GM23338 (cell line): Measurements from ENCODE around the gene C1QL1. TPM values are rescaled to one million over a fixed set of nuclear protein-coding genes. Genes with fewer than 3 reads are reported as not detected.

ENCODE experiments used
- ATAC-seq: fragments of 200-7000 bp; cut with Tn5 transposase; 3 replicates; pipeline ENCODE4 v1.9.1; 2020
- DNase-seq: peaks from one replicate; pipeline ENCODE4 v3.0.0-alpha.2; 2015; ENCODE audit warnings: low spot score
- H2AFZ ChIP-seq: fragments of 200-600 bp; sonication (generic); 2 replicates; pipeline ENCODE4 v1.8.0; 2016; ENCODE audit warnings: antibody characterized with exemption, mild to moderate bottlenecking, moderate library complexity
- H3F3A ChIP-seq: fragments of 200-600 bp; sonication (generic); replicated peaks from 2 replicates; pipeline ENCODE4 v1.8.0; 2017; ENCODE audit warnings: antibody characterized with exemption, mixed run types, low read depth
- H3K27ac ChIP-seq: fragments of 200-600 bp; sonication (generic); 2 replicates; pipeline ENCODE4 v1.6.1; 2016; ENCODE audit warnings: low read depth
- H3K27me3 ChIP-seq: fragments of 200-600 bp; sonication (generic); 2 replicates; pipeline ENCODE4 v1.8.0; 2016; ENCODE audit warnings: mild to moderate bottlenecking, mixed run types, moderate library complexity; ENCODE audit not compliant: insufficient read depth
- H3K36me3 ChIP-seq: fragments of 200-600 bp; sonication (generic); 2 replicates; pipeline ENCODE4 v1.8.0; 2016; ENCODE audit warnings: mild to moderate bottlenecking; ENCODE audit not compliant: insufficient read depth
- H3K4me1 ChIP-seq: fragments of 200-600 bp; sonication (generic); 2 replicates; pipeline ENCODE4 v1.8.0; 2016; ENCODE audit warnings: mild to moderate bottlenecking, moderate library complexity; ENCODE audit not compliant: insufficient read depth
- H3K4me2 ChIP-seq: fragments of 200-600 bp; sonication (generic); 2 replicates; pipeline ENCODE4 v1.7.1; 2017; ENCODE audit warnings: mixed run types
- H3K4me3 ChIP-seq: fragments of 200-600 bp; sonication (generic); 2 replicates; pipeline ENCODE4 v1.6.1; 2016; ENCODE audit warnings: mixed run types
- H3K79me2 ChIP-seq: fragments of 200-600 bp; sonication (generic); replicated peaks from 2 replicates; pipeline ENCODE4 v1.8.0; 2017; ENCODE audit warnings: mild to moderate bottlenecking; ENCODE audit not compliant: insufficient read depth
- H3K9me2 ChIP-seq: fragments of 200-600 bp; sonication (generic); 2 replicates; pipeline ENCODE4 v1.8.0; 2017; ENCODE audit not compliant: insufficient read depth
- H4K20me1 ChIP-seq: fragments of 200-600 bp; sonication (generic); replicated peaks from 2 replicates; pipeline ENCODE4 v1.8.0; 2017; ENCODE audit warnings: mild to moderate bottlenecking; ENCODE audit not compliant: insufficient read depth
- H3K27ac Mint-ChIP-seq: 2 replicates; pipeline ENCODE4 v1.8.0; 2020; ENCODE audit warnings: inconsistent platforms, mild to moderate bottlenecking, moderate library complexity, mixed read lengths
- H3K27me3 Mint-ChIP-seq: 3 replicates; pipeline ENCODE4 v1.8.0; 2022; ENCODE audit warnings: low read depth, mild to moderate bottlenecking, moderate library complexity, mixed read lengths, inconsistent platforms; ENCODE audit not compliant: insufficient read depth, poor library complexity
- H3K36me3 Mint-ChIP-seq: 3 replicates; pipeline ENCODE4 v1.8.0; 2021; ENCODE audit warnings: low read depth, mild to moderate bottlenecking, inconsistent platforms, moderate library complexity, mixed read lengths
- H3K4me1 Mint-ChIP-seq: 3 replicates; pipeline ENCODE4 v1.8.0; 2020; ENCODE audit warnings: mild to moderate bottlenecking, inconsistent platforms, mixed read lengths
- H3K4me3 Mint-ChIP-seq: 3 replicates; pipeline ENCODE4 v1.8.0; 2021; ENCODE audit warnings: moderate library complexity, mild to moderate bottlenecking, inconsistent platforms, mixed read lengths
- H3K9me3 Mint-ChIP-seq: 3 replicates; pipeline ENCODE4 v1.8.0; 2020; ENCODE audit warnings: moderate library complexity, mild to moderate bottlenecking, inconsistent platforms, mixed read lengths
- CTCF ChIP-seq, 2 experiments: fragments of 200-600 bp in 1 of 2; sonication (generic) in 1 of 2; conservative IDR thresholded peaks; 2 replicates each; pipeline versions ENCODE4 v1.5.1 to v1.6.1; 2016 to 2017; ENCODE audit warnings: antibody characterized with exemption in 2 of 2, low read depth in 2 of 2, mild to moderate bottlenecking in 2 of 2, moderate library complexity in 1 of 2
- ETS1 ChIP-seq: IDR thresholded peaks from 2 replicates; pipeline ENCODE4 v1.6.1; 2016; ENCODE audit warnings: antibody characterized with exemption
- EZH2 ChIP-seq: fragments of 200-600 bp; sonication (generic); IDR thresholded peaks from one replicate; pipeline ENCODE4 v1.8.0; 2017; ENCODE audit warnings: antibody characterized with exemption, mild to moderate bottlenecking, low read depth; ENCODE audit not compliant: unreplicated experiment
- EZH2phosphoT487 ChIP-seq: fragments of 200-600 bp; sonication (generic); IDR thresholded peaks from one replicate; pipeline ENCODE4 v1.8.1; 2018; ENCODE audit warnings: antibody characterized with exemption; ENCODE audit not compliant: unreplicated experiment
- JUNB ChIP-seq: IDR thresholded peaks from one replicate; pipeline ENCODE4 v1.6.1; 2016; ENCODE audit warnings: antibody characterized with exemption; ENCODE audit not compliant: unreplicated experiment
- POLR2AphosphoS5 ChIP-seq: IDR thresholded peaks from 2 replicates; pipeline ENCODE4 v1.6.1; 2016; ENCODE audit warnings: antibody characterized with exemption, low read depth
- REST ChIP-seq: IDR thresholded peaks from one replicate; pipeline ENCODE4 v1.6.1; 2018; ENCODE audit warnings: antibody characterized with exemption; ENCODE audit not compliant: unreplicated experiment
- STAT1 ChIP-seq: IDR thresholded peaks from one replicate; pipeline ENCODE4 v1.6.1; 2016; ENCODE audit warnings: antibody characterized with exemption; ENCODE audit not compliant: unreplicated experiment
- ZNF114 ChIP-seq: fragments of 250-450 bp; sonication (Bioruptor Pico); IDR thresholded peaks from 2 replicates; pipeline ENCODE4 v1.5.0; 2020; ENCODE audit warnings: mild to moderate bottlenecking, moderate library complexity
- ZNF331 ChIP-seq: fragments of 250-450 bp; sonication (Bioruptor Pico); IDR thresholded peaks from 2 replicates; pipeline ENCODE4 v1.5.0; 2020; ENCODE audit warnings: low read depth, mild to moderate bottlenecking, moderate library complexity
- polyA plus RNA-seq: library from polyadenylated mRNA; unstranded; fragments of >200 nt; fragmentation: Nextera tagmentation; extraction: Ambion mirVana; gene quantifications from 2 replicates; pipeline ENCODE4 v1.2.1, GENCODE V29; 2016
- total RNA-seq: library from RNA; depleted of rRNA; stranded (reverse); fragments of >200 nt; shearing (Covaris generic); gene quantifications from 2 replicates; pipeline ENCODE4 v1.2.3, GENCODE V29; 2014

Gene C1QL1
- total and polyA plus RNA-seq, 2 experiments from 2014 or later: 4.3 to 14.4 TPM

GRCh38 chr17:44932787-44933097 lies 35.4 kb downstream of the C1QL1 start (continued):
- TF ChIP-seq REST: no peak
- no peak for TF ChIP-seq ZNF114 (CRISPR knock-in tag)
- TF ChIP-seq JUNB: no peak
- no peak for TF ChIP-seq ETS1
- no peak for TF ChIP-seq STAT1

- peaks cover 9% of the 10 kb centered on the region for H4K20me1 ChIP-seq
- Mint-ChIP-seq H3K27ac (no peak overlapping the region), H3K9me3 (no peaks in the 10 kb centered on the region), H3K27me3 (peaks cover 2% of the 10 kb centered on the region), H3K4me1 (no peaks in the 10 kb centered on the region), H3K36me3 (peaks cover 84% of the 10 kb centered on the region), H3K4me3 (no peak overlapping the region)
- no peak for DNase-seq
- H3F3A ChIP-seq: no peaks in the 10 kb centered on the region
- no peak overlapping the region for H2AFZ ChIP-seq
- H3K4me2 ChIP-seq: no peak overlapping the region
- no peak for ATAC-seq
- H3K27me3 ChIP-seq: no peaks in the 10 kb centered on the region
- H3K36me3 ChIP-seq: peaks cover 37% of the 10 kb centered on the region
- no peaks in the 10 kb centered on the region for H3K4me1 ChIP-seq
- H3K9me2 ChIP-seq: no peaks in the 10 kb centered on the region
- H3K27ac ChIP-seq: no peak overlapping the region
- H3K4me3 ChIP-seq: no peak overlapping the region
- no peaks in the 10 kb centered on the region for H3K79me2 ChIP-seq
- TF ChIP-seq ZNF331 (CRISPR knock-in tag): no peak
- TF ChIP-seq STAT1: no peak
- no peak for TF ChIP-seq ZNF114 (CRISPR knock-in tag)
- TF ChIP-seq CTCF (conservative IDR thresholded peaks at IDR 0.05; ENCODE audit: low read depth in 2 of 2): no peak
- TF ChIP-seq ETS1: no peak
- TF ChIP-seq EZH2phosphoT487: no peak
- TF ChIP-seq EZH2: no peak
- no peak for TF ChIP-seq JUNB
- no peak for TF ChIP-seq POLR2AphosphoS5
Measured at GRCh38 chr17:44932096-44932786, 35.9 kb downstream of the C1QL1 start.
